ENCODE measurements around the gene KLHL30. TPM values are rescaled to one million over a fixed set of nuclear protein-coding genes. Genes with fewer than 3 reads are reported as not detected.
"Not testable (repeated sequence)": the region's sequence is repeated elsewhere in the genome, so short reads cannot be mapped to it uniquely, and the experiment has no call there.

Gene KLHL30
- total RNA-seq, 1 donor from 2014 or later = 58.4 TPM

DNA sequence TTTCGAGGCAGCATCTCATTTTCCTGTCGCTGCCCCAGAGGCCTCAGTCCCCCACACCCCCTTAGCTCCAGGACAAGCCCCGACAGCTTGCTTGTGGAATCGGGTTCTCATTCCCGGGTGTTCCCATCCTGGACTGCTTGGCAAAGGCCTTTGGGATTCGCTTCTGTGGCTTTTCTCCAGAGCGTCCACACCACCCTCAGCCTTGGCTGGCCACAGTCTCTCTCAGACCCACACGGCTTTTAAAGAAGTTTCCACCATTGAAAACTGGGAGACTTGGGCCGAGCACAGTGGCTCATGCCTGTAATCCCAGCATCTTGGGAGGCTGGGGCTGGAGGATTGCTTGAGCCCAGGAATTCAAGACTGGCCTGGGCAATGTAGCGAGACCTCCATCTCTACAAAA lies 35.6 kb upstream of the KLHL30 start:
- no peak for DNase-seq

DNA sequence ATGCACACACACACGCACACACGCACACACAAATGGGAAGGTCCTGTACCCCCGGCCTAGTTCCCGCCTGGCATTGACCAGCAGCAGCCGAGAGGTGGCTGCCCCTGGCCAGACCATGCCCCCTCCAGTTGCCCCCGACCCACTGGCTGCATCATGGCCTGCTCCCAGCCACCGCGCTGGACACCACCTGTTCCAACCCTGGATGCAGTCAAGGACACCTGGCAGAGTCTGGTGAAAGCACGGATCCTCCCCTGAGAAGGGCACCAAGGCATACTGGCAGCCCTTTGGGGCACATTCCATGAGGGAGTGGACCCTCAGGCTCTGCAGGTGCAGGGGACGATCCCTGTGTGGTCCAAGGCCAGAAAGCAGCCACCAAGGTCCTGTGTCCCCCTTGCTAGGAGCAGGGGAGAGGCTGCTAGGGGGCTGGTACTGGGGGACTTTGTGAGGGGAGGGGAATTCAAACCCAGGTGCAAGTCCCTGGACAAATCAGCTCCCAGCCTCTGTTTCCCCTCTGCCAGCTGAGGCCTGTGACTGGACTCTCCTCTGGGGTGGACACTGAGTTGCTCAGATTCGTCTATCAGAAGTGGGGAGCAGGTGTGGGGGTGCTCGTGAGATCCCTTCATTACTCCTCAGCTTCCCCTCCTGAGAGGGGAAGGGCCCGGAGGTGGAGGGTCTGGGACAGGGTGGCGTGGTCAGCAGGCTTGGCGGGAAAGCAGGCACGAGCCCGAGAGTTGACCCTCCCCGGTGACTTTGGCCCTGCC lies 34.8 kb upstream of the KLHL30 start:
- no peak for DNase-seq

DNA sequence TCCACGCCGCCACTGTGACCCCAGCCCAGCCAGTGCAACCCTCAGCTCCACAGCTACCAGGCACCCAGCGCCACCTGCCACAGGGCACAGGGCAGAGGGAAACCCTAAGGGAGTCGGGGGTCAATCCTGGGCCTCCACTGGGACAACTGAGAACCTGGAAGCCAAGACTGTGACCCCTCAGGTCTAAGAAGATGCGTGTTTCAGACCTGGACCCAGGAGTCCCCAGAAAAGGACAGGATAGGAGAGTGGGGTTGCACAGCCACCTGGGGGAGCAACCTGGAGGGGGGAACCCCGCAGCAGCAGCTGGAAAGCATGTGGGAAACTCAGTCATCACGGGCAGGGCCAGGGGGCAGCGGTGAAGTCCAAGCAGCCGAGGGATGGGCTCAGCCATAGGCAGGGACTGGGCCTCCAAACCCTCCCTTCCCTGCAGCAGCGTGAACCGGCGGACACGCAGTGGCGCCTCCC lies 34.2 kb upstream of the KLHL30 start:
- no peak for DNase-seq

DNA sequence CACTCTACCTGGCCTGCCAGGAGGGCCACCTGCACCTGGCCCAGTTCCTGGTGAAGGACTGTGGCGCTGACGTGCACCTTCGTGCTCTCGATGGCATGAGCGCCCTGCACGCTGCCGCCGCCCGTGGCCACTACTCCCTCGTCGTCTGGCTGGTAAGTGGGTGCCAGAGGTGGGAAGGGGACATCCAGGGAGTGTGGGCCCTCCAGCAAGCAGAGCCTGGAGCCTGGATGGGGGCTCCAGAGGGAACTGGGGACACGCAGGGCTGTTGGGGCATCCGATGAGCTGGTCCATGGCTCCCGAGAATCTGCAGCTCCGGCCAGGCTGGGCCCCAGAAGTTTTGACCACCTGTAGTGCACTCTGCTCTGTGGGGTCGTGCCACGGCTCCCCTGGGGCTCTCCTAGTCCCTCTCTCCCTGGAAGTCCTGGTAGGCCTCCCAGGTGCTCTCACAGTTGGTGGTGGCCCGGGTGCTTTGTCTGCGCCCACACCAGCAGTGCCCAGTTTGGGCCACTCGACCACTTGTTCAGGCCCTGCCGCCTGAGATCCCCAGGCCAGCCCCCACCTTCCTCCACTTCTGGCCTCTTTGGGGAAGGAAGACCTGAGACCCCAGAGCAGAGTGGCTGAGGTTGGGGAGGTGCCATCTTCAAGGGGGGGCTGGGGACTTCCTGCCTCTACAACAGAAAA lies 33.6 kb upstream of the KLHL30 start:
- DNase-seq = no peak

DNA sequence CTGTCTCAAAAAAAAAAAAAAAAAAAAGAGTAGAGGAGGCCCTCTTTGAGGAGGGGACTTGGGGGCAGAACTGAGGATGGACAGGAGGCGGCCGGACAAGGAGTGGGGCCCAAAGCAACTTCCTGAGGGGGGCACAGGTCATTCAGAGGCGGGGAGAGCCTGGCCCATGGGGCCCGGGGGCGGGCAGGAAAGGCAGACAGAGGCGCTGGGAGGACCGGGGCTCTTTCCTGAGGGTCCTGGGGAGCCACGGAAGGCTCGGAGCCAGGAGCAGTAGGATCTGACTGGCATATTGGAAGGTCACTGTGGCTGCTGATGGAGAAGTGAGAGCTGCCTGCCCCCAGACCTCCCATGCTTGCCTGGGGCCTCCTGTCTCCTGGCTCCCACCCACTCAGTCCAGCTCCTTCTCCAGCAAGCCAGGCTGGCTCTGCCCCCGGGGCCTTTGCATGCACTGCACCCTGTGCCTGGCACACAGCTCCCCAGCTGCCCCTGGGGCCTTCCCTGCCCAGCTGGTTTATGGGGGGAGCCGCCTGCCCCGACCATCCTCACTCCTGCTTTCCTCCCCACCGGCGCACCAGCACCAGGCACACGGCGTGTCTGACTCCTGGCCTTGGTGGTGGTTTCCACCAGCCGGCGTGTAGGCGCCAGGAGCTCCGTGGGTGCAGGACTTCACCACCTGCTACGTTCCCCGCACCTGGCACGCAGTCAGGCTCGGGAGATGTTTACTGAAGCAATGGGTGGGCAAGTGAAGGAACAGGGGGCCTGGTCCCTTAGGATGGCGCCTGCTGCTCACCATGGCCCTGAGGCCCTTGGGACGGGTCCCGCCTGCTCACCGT lies 32.7 kb upstream of the KLHL30 start:
- no peak for DNase-seq

DNA sequence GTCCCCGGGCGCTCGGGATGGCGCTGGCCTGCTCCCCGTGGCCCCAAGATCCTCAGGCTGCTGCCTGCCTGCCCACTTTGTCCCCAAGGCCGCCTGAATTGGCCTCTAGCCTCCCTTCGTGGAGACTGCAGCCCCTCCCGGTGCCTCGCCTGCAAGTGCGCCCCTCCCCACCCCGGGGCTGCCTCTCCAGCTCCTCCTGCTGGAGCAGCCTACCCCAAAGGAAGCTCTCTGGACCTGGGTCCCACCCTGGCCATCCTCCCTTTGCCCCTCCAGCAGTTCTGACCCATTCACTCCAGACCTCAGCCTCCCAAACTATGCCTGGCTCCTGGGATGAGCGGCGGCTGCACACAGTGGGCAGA lies 32.1 kb upstream of the KLHL30 start:
- DNase-seq = no peak

DNA sequence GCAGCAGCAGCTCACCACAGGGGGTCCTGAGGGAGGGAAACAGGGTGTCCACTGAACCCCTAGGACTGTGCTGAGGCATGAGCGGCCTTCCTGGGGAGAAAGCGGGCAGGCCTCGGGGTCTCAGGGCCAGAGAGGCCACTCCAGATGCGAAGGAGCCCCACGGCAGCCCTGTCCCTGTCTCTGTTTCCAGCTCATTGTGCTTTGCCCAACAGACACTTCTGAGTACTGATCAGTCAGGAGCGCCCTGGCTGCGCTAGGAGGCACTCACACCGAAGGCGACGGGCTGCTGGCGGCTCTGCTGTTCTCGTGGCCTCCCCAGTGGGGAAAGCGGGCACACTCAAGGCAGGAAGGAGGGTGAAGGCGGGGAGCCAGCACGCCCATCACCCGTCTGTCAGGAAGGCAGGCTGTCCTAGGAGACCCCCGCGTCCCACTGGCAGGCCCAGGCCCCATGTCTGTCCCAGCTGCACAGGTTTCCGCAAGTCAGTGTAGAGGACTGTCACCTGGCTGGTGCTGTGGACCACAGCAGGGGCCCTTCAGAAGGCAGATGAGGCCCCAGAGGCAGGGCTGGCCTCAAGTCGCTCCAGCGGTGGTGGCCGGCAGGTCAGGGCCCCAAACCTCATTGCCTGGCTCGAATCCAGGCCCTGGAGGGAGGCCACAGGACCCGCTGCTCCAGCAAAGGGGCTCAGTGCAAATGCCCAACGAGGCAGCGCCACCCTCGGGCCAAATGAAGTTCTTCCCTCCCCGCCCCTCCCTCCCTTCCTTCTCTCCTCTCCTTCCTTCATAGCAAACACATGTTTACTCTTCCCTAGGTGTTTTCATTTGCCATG lies 31.6 kb upstream of the KLHL30 start:
- DNase-seq = no peak

DNA sequence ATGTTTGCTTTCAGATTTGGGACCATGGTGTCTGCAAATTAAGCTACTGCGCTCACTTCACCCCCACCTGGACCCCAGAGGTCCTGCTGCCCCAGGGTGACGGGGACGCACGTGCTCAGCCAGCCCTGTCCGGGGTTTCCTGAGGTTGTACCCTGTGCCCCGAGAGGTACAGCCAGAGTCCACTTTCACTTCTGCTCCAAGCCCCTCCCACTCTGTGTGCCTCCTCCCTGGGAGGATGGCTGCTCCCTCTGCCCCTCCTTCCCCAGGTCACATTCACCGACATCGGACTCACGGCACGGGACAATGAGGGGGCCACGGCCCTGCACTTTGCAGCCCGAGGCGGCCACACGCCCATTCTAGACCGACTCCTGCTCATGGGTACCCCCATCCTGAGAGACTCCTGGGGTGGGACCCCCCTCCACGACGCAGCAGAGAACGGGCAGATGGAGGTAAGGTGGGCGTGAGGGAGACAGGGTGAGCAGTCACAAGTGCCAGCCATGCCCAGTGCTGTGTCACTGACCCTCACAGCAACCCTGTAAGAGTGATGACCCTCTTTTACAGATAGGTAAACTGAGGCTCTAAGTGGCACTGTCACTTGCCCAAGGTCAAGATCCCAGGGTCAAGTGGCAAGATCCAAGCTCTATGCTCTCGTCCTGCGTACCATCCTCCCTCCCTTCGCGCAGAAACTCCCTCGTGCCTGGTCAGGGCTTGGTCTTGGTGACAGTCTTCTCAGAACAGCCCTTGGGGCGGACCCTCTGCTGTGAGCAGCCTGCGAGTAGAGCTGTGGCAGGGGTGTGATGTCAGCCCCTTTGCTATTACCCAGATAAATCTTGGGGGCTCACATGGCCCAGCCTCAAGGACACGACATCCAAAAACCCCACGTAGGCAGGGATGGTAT lies 30.7 kb upstream of the KLHL30 start:
- DNase-seq = no peak

DNA sequence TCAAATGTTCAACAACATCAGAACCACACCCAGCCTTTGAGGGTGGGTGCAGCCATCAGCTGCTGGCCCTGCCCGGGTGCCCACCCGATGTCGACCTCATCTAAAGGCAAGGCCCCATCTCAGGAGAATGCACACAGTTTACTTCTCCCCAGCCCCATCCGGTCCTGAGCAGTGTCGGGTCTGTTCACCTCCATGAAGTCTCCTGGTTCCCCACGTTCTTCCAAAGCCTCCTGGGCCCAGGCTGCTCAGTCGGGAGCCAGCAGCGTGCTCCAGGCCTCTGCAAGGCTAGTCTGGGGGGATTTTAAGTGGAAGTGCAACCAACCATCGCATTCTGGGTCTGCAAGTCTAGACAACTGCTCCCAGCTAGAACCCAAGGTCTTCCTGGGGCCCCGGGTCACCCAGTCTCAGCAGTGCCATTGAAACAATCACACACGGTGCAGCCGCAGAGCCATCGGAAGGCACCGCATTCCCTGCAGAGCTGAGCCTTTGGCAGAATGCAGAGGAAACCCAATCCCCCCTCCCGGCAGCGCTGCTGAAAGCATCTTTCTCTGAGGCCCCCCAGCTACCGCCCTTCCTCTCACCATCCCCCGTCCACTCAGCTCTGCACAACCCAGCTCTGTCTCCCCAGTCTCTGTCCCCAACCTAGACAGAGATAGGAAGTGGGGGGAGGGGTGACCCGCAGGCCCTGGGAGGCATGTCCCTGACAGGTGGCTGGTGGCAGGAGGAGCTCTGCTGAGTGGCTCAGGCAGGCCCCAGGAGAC lies 29.9 kb upstream of the KLHL30 start:
- DNase-seq = peak; percentile 66

DNA sequence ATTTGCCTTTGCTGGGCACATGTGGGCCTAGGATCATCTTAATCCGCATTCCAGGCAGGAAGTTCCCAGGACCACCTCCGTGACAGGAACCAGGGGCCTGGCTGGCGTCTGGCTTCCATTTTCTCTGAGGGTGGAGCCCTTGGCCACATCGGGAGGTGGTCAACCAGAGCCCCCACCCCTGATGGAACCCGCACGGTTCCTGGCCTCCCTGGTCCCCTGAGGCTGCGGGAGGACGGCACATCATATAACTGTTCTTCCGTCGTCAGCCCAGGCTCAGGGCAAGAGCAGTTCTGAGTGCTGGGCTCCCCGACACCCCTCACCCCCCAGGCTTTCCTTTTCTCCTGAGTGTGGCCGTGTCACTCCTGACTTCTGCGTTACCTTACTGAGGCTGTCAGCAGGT lies 24.9 kb upstream of the KLHL30 start:
- DNase-seq = no peak

DNA sequence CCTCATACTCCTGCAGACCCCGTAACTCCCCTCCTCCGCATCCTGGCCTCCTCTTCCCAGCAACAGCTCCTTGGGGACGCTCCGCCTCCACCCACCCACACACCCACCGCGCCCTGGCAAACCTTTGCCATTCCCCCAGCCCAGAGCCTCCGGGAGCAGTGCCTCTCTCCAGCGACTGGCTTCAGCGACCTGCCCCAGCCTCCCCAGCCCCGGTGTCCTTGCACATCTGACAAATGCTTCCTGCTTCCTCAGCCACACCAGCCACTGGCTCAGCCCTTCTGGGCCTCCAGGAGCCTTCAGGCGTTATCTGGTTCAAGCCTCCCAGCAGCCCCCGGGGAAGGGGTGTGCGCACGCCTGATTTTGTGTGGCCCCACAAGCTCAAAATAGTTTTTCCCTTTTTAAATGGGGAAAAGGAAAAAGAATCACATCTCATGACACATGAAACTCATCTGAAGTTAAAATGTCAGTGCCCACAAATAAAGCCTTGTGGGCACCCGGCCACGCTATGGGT lies 24.1 kb upstream of the KLHL30 start:
- DNase-seq = no peak

DNA sequence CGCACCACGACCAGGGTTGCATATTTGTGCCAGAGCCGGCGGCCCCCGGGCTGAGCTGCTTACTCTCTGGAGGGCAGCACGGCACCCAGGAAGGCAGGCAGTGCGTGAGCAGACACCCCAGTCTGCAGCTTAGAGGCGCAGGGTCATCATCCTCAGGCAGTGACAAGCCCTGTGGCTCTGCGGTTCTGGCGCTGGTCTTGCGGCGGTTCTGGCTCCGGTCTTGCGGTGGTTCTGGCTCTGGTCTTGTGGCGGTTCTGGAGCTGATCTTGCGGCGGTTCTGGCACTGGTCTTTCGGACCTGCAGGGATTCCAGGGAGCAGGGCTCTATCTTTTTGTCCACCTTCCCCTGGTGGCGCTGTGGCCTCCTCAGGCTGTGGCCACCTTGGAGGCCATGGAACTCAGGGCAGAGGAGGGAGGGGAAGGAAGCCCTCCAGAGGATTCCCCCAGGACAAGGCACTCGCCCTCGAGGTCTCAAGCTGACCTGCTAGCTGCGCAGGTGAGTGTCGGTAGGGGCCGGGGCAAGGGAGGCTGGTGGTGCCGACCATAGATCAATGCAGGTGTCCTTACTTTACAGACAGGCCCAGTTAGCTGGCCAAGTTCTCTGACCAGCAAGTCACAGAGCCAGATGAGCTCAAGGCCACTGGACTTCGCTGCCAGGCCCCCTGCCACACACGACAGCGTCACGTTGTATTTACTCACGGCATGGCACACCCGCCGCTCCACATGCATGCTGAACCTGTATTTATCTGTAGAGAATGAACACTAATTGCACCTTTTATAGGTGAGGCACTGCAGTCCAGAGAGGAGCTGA lies 23.4 kb upstream of the KLHL30 start:
- no peak for DNase-seq

DNA sequence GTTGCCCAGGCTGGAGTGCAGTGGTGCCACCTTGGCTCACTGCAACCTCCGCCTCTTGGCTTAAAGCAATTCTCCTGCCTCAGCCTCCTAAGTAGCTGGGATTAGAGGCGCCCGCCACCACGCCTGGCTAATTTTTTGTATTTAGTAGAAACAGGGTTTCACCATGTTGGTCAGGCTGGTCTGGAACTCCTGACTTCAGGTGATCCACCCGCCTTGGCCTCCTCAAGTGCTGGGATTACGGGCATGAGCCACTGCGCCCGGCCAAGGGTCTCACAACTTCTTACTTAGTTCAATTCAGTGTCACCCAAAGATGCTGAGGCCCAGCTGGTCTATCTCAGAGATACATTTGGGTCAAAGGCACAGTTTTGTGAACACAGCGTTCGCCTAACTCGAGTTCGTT lies 22.8 kb upstream of the KLHL30 start:
- DNase-seq = not testable (repeated sequence)

DNA sequence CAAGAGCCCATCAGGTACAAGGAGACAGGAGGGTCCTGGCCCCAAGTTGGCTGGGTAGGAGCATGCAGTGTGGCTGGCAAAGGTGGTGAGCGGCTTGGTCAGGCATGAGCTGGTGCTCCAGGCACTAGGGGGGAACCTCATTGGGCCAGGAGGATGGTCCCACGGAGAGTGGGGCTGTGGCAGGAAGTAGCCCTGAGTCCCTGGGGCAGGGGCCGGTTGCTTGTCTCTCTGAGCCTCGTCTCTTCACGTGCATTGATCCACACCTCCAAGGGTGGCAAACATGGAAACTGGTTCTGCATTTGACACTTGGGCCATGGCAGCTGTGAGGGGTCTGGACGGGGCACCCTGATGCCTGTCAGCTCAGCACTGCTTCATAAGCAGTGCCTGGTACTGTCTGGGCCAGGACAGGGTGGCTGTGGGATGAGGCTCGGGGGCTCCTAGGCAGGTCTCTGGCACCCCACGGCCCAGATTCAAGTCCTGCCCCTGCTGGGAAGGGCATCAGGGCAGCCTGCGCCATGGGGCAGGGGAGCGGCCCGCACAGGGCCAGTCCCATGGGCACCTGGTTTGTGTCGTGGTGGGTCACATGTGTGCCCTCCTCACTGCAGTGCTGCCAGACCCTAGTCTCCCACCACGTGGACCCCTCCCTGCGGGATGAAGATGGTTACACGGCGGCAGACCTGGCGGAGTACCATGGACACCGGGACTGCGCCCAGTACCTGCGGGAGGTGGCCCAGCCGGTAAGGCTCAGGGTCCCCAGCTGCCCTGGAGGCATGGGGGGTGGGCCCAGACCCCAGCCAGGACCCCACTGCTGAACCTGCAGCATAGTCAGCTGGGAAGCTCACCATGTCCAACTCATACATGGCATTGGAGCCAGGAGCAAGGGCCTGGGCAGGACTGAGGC lies 21.9 kb upstream of the KLHL30 start:
- DNase-seq = no peak

DNA sequence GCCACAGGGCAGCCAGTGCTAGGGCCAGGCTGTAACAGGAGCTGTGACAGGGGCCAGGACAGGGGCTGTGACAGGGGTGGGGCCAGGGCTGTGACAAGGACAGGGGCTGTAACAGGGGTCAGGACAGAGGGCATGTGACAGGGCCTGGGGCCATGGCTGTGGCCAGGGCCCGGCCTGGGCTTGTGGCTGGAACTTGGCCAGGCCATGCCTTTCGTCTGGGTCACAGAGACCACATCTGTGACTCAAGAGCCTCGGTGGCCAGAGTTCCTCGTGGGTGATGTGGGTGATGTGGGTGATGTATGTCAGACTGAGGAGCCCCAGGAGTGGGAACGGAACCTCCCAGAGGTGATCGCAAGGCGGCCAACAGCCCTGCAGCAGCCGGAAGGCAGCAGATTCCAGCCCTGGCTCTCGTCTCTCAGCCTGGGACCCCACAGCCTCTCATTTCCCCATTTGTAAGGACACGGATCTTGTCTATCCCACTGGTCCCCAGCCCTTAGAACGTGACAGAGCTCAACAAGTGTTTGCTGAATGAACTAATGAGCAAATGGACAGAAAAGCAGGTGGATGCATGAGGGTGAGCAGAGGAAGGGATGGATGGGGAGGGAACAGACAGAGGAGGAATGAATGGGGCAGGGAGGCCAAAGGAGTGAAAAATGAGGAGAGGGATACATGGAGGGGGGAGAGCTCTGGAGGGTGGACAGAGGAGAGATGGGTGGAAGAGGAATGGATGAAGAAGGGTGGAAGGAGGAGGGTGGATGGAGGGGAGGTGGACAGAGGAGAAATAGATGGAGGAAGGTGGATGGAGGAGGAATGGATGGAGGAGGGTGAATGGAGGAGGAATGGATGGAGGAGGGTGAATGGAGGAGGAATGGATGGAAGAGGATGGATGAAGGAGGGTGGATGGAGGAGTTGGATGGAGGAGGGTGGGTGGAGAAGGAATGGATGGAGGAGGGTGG lies 21.0 kb upstream of the KLHL30 start:
- DNase-seq = no peak

DNA sequence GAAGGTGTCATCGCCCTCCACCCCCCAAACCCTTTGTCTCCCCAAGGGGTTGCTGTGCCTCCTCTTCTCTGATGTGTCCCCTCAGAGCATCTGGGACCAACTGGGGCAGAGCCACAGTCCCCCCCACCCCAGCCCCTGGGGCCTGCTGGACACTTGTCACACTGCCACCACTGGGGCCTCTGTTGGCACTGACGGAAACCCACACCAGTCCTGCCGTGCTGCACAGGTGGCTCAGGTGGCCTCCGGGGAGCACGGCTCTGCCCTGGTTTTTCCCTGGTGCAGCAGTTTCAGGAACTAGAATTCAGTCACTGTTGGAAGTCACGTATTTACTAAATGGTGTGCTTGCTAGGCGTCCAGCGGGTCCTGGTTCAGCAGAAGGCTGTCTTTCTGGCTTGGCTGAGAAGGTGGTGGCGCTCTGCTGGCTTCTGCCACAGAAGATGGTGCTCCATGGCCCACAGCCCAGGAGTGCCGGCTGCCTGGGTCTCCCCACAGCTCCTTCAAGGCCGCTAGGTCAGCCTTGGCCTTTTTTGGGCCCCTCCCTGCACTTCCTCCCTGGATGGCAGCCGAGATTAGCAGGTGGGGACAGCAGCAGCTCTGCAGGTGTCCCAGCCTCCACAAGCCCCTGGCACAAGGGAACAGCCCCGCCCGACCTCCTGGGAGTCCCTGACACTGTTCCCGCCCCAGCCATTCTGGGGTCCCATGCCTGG lies 18.6 kb upstream of the KLHL30 start:
- no peak for DNase-seq
